Stimulated activated CD4-positive, alpha-beta T cell treated with anti-CD3 and anti-CD28 coated beads, Interleukin-4, amount 100 ng/mL, for 24 hours (primary cell): ENCODE results near the gene APRT.

ENCODE experiments used
- DNase-seq: peaks from one replicate; pipeline ENCODE4 v3.0.0-alpha.2; 2020

The APRT gene

GRCh38 chr16:88821168-88821850 lies 9.6 kb upstream of the APRT start:
- DNase-seq: no peak

DNA sequence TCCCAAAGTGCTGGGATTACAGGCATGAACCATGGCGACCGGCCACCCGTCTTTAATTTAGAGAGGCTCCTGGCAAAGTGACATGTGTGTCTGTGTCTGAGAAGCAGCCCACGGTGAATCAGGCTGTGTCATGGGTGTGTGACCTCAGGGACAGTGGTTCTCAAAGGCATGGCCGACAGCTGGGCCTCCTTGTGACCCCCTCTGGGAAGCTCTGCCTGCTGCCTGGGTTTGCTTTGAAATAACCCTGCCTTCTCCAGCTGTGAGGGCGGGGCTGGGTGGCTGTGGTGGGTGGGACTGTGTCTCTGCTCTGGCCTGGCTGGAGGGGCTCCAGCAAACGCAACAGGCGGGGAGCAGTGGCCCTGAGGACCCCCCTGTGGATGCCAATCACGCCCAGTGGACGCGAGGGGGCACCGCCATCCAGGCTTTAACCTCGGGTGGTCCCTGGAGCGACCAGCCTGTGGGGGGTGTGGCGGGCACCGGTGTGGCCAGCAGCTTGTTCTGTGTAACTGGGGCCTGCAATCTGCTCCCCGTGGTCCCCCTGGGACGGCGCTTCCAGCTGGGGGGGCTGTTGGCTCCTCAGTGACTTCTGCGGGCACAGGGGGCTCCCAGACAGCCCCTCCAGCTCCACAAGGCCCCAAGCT lies 8.8 kb upstream of the APRT start:
- no peak for DNase-seq

GRCh38 chr16:88819126-88819525 lies 7.4 kb upstream of the APRT start:
- DNase-seq: no peak

- no peak for DNase-seq
Measured at GRCh38 chr16:88818575-88818874, 6.8 kb upstream of the APRT start.

GRCh38 chr16:88817785-88818574 lies 6.3 kb upstream of the APRT start:
- DNase-seq: no peak

DNA sequence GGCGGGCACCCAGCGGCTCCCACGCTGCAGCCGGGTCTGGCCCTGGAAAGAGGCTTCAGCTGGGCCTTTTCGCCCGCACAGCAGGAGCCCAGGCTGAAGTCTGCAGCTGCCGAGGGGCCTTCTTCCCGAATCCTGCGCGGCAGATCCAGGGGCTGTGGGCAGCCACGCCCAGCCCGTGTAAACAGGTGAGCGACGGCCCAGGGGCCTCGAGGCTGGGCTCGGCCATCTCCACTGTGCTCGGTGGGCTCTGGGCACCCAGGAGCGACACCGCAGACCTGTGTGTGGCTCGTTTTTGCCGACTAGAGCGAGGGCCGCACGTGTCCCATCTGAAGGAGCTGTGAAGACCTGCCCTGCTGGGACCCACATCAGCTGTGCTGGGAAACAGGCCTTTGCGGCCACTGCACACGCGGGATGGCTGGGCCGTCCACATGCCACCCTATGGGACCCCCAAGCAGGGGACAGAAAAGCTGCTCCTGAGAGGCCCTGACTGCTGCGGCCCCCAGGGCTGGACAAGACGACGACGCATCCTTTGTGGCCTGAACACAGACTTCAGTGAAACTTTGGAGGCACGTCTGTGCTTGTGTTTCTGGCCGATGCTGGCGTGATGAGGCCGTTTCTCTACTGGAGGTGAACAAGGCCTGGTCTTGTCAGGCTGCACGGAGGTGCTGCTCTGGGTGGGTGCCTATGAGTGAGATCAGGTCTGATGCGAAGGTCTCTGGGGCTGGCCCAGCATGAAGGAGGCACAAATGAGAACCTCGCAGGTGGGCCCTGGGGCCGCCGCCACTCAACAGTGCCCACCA lies 5.2 kb upstream of the APRT start:
- no peak for DNase-seq

DNA sequence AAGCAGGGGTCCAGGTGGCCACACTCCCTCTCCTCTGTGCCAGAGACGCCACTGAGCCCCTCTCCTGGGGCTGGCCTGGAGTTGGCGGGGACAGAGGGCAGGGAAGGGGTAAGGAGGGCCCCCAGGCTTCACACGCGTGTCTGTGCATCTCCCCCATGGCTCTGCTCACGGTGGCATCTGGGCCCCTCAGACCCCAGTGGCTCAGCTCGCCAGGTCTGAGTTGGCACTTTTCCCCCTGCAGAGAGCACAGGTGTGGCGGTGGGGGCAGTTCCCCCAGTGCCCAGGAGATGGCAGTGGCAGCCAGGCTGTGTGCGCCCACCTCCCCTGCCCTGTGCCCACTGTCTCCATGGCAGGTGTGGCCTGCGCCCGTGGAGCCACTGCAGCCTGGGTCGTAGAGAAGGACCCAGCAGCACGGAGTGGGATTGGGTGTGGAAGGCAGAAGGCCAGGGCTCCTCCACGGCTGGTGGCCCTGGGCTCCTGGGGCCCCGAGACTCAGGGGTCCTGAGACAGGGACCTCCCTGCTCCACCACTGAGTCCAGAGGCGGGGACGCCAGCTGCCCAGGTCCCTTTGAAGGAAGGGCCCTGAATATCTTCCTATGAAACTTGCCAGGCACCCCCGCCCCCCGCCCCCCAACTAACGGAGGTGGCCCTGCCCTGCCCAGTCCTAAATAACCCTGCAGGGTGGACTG lies 4.3 kb upstream of the APRT start:
- DNase-seq: peak; percentile 67

DNA sequence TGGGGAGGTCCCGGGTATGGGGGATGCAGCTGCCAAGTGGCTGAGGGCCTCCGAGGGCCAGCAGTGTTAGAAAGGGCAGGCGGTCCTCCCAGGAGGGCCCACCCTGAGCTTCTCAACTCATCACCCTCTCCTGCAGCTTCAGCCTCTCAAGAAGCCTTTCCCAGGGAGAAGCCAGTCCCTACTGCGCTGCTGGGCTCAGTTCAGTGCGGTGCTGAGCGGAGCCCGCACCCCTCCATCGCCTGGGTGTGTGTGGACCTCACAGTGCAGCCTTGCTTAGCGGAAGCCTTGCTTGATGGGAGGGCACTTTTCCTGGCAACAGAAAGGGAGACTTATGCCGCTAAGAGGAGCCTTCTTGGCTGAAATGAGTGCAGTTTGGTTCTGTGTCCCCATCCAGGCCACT lies 3.5 kb upstream of the APRT start:
- DNase-seq: no peak

- no peak for DNase-seq
Measured at GRCh38 chr16:88814144-88814502, 2.4 kb upstream of the APRT start.

DNA sequence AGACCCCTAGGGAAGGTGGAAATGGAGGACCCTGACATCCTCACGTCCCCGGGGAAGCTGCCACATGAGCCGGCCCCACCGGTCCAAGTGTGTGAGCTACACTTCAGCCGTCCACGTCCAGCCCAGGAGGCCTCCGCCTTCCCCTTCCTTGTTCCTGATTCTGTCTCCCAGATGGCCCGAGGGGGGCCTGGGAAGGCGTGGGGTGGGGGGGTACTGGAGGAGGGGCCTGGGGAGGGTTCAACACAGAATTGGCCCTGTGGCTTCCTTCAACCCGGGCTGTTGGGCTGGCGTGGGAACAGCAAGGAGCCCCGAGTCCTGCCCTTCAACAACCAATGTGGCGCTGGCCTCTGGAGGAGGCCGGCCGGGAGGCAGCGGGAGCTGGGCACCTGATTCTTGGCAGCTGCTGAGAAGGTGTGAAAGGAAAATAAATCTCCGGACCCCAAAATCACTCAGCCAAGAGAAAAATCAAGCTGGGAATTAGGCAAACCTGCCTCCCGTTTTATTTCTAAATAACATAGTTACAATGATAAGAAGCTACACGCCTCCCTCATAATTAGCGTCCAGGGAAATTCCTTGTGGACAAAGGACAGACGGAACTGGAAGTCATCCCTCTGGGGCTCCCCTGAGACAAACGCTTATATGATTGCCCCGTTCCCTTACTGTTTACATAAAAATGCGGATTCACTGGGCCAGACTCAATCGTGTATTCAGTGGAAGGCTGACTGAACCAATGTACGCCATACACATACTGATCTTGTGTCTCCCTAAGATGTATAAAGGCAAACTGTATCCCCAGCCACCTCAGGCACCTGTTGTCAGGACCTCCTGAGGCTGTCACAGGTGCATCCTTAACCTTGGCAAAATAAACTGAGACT lies 1.8 kb upstream of the APRT start:
- DNase-seq: no peak

DNA sequence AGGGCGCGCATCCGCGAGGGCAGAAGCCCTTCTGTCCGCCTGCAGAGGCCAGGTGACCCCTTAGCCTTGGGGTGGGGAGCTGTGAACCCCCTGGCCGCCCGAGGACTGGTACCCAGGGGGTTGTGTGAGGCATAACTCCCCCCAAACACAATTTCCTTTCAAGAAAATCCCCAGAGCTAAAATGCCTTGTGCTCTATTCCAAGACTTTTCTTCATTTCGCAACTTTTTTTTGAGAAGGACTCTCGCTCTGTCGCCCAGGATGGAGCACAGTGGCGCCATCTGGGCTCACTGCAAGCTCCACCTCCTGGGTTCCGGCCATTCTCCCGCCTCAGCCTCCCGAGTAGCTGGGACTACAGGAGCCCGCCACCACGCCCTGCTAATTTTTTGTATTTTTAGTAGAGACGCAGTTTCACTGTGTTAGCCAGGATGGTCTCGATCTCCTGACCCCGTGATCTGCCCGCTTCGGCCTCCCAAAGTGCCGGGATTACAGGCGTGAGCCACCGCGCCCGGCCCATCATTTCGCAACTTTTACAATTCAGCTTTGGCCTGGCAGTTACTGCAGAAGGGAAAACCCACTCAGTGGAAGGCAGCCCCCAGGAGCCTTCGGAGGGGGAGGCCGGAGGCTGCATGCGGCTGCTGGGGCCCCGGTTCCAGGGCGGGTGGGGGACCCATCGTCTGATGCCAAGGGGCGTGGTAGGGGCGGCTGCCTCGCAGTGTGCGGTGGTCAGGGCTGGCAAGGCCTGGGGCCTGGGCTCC lies 963 bp upstream of the APRT start:
- DNase-seq: peak; percentile 25

DNA sequence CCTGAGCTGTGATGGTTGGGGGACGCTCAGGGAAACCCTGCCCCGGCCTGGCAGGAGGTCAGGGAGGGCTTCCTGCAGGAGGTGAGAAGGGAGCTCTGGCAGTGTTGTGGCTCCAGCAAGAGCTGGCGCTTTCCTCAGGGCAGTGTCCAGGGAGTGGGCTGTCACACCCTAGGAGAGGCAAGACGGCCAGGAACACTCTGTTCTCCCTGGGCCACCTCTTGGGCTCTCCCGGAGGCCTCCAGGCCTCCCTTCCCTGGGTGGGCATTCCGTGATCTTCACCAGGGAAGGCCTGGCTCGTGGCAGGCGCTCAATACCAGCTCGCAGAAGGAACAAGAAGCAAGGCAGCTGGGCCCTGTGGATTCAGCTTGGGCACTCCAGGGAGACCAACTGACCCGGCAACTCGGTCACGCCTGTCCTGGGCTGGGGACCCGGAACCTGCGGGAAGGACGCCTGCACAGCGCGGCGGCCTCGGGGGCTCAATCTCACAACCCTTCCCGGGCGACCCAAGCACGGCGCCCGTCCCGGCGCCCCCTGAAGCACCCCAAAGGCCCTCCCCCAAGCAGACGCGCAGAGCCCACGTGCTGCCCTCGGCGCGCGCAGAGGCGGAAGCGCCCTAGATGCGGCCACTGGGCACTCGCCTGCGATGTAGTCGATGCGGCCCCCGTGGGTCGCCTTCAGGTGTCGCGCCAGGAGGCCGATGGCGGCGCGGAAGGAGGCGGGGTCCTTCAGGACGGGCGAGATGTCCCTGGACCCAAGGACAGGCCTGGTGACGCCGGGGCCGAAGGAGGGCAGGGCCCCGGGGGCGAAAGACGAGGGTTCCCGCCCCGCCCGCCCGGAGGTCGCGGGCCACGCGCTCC lies 588 bp downstream of the APRT start:
- peak; percentile 68 for DNase-seq

GRCh38 chr16:88810166-88810911 lies 1.4 kb downstream of the APRT start:
- peak; percentile 58 for DNase-seq

- no peak for DNase-seq
Measured at GRCh38 chr16:88809676-88810165, 2.0 kb downstream of the APRT start.

DNA sequence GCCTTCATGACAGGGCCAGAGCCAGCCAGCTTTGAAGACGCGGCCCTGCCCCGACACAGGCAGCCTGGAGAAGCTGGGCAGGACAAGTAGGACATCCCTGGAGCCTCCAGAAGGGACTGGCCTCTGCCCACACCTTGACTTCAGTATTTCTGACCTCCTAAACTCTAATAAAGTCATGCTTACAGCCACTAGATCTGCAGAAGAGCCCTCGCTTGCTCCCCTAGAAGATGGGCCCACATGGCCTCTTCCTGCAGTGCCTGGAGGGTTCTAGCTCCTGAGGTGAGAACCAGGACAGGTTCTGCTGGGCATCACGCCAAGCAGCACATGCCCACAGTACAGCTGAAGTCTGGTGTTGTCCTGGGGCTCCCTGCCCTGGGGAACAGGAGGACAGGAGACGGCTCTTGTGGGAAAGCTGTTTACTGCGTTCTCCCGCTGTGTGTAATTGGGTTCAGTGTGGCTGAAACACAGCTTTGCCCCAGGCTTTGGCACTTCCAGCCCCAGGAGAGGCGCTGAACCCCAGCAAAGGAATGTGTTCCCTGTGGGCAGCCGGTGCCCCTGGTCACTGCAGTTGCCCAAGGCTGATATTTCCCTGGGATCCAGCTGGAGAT lies 2.6 kb downstream of the APRT start:
- DNase-seq: no peak

DNA sequence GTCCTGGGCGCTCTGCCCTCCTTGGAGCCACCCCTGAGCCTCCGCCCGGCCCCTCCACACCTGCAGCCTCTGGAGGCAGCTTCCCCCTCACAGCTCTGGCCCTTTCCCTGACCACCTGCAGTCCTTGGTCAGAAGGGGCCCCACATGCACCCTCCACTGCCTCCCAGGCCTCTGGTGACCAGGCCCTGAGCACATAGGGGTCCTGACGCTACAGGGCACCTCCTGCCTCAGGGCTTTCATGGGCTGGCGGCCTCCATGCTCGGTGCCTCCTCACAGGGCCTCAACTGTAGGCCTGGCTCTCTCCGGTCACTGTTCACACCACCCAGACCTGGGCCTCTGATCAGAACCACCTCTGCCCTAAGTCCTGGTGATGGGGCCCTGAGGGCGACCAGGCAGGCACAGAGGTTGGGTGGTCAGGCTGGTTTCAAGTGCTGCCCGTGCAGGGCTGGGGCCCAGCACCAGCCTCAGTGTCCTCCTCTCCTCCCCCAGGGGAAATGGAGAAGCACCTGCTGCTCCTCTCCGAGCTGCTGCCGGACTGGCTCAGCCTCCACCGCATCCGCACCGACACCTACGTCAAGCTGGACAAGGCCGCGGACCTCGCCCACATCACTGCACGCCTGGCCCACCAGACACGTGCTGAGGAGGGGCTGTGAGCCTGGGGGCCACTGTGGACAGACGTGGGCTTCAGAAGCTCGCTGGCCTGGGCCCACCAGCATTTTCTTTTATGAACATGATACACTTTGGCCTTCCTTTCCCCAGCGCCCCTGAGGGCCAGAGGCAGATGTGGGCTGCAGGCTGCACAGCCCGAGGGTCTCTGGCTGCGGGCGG lies 3.9 kb downstream of the APRT start:
- DNase-seq: no peak

GRCh38 chr16:88807142-88807625 lies 4.5 kb downstream of the APRT start:
- no peak for DNase-seq
